Measurements from ENCODE around the gene RNF115. TPM values are rescaled to one million over a fixed set of nuclear protein-coding genes. Genes with fewer than 3 reads are reported as not detected.

Gene RNF115
- total RNA-seq, 1 donor from 2014 or later: 13.9 TPM

- Mint-ChIP-seq H3K27me3 (ENCODE audit: low read depth) (no peaks in the 10 kb centered on the region), H3K27ac (no peak overlapping the region), H3K9me3 (no peaks in the 10 kb centered on the region), H3K4me3 (no peak overlapping the region), H3K4me1 (peaks cover 5% of the 10 kb centered on the region), H3K36me3 (peaks cover 34% of the 10 kb centered on the region)
- TF ChIP-seq CTCF (IDR thresholded peaks at IDR 0.05; ENCODE audit: unreplicated experiment): peak; percentile 24
- no peak for DNase-seq (ENCODE audit: low spot score in 2 of 2, unreplicated experiment in 2 of 2)
These were observed 25.7 kb upstream of the RNF115 start for GRCh38 chr1:145849356-145850160.

DNA sequence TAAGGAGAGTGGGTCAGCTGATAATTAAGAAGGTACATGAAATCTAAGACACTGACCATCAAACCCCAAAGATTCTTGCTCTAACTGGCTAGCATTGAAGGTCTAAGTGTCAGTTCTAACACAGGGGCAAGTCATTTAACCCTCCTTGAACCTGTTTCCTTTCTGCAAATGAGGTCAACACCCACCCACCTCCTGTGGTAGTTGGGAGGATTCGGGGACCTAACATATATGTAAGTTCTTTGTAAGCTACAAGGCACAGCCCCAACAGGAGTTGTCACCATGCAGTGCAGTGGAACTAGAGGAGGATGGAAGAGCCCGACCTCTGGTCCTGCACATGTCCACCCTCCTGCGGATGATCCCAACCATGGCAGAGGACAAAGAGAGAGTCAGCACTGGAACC, 23.9 kb upstream of the RNF115 start:
- Mint-ChIP-seq H3K9me3 (no peaks in the 10 kb centered on the region), H3K4me1 (peaks cover 5% of the 10 kb centered on the region), H3K4me3 (no peak overlapping the region), H3K36me3 (peaks cover 22% of the 10 kb centered on the region), H3K27me3 (ENCODE audit: low read depth) (no peaks in the 10 kb centered on the region), H3K27ac (no peak overlapping the region)
- no peak for DNase-seq (ENCODE audit: low spot score in 2 of 2, unreplicated experiment in 2 of 2)
- TF ChIP-seq CTCF (IDR thresholded peaks at IDR 0.05; ENCODE audit: unreplicated experiment): no peak

- DNase-seq (ENCODE audit: low spot score in 2 of 2, unreplicated experiment in 2 of 2): no peak
- Mint-ChIP-seq H3K4me1 (peaks cover 5% of the 10 kb centered on the region), H3K27me3 (ENCODE audit: low read depth) (no peaks in the 10 kb centered on the region), H3K4me3 (no peak overlapping the region), H3K9me3 (no peaks in the 10 kb centered on the region), H3K27ac (peak overlapping the region; percentile 56), H3K36me3 (peaks cover 20% of the 10 kb centered on the region)
- TF ChIP-seq CTCF (IDR thresholded peaks at IDR 0.05; ENCODE audit: unreplicated experiment): peak; percentile 50
These were observed 22.3 kb upstream of the RNF115 start for GRCh38 chr1:145846201-145846612.

- peak; percentile 74 to 84 for DNase-seq (ENCODE audit: low spot score in 2 of 2, unreplicated experiment in 2 of 2)
- Mint-ChIP-seq H3K4me3 (no peak within 1 kb of the TSS), H3K9me3 (no peaks in the 10 kb centered on the region), H3K36me3 (peaks cover 19% of the 10 kb centered on the region), H3K27ac (peak within 1 kb of the TSS; percentile 56), H3K4me1 (peaks cover 5% of the 10 kb centered on the region), H3K27me3 (ENCODE audit: low read depth) (no peaks in the 10 kb centered on the region)
- peak; percentile 75 for TF ChIP-seq CTCF (IDR thresholded peaks at IDR 0.05; ENCODE audit: unreplicated experiment)
These were observed 21.7 kb upstream of the RNF115 start, which contains the start of gene NUDT17 for GRCh38 chr1:145845514-145846161. TSS of gene NUDT17 (plus strand) at chr1:145845630. CDS start at chr1:145845641, 11 bp downstream.

DNA sequence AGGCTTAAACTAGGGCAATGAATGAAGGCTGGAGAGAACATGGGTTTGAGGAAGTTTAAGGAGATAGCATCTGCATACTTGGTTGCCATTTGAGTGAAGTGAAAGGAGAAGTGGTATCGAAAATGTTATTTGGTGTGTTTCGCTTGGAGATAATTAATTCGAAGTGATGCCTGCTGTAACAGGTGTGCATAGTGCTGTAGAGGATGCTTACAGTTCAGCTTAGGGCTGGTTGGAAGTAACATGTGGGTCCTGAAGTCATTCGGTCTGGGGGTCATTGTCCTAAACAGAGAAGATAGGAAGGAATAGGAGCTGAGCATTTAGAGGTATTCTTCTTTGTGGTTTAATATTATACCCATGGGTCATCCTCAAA, 21.2 kb upstream of the RNF115 start:
- no peak overlapping the region for H3K27ac Mint-ChIP-seq
- no peaks in the 10 kb centered on the region for H3K9me3 Mint-ChIP-seq
- peaks cover 5% of the 10 kb centered on the region for H3K4me1 Mint-ChIP-seq
- TF ChIP-seq CTCF (IDR thresholded peaks at IDR 0.05; ENCODE audit: unreplicated experiment): no peak
- peaks cover 18% of the 10 kb centered on the region for H3K36me3 Mint-ChIP-seq
- no peak overlapping the region for H3K4me3 Mint-ChIP-seq
- H3K27me3 Mint-ChIP-seq (ENCODE audit: low read depth): no peaks in the 10 kb centered on the region
- DNase-seq (ENCODE audit: low spot score in 2 of 2, unreplicated experiment in 2 of 2): no peak

All from mesothelial cell of epicardium (in vitro differentiated cells).